ENCODE results near the gene SLC7A14. TPM values are rescaled to one million over a fixed set of nuclear protein-coding genes. Genes with fewer than 3 reads are reported as not detected.

SLC7A14 gene
- total and polyA plus RNA-seq, 2 of the 13 experiments (the other 11 are each of a cell fraction or from before 2014, with no cell fraction given): not detected

DNA sequence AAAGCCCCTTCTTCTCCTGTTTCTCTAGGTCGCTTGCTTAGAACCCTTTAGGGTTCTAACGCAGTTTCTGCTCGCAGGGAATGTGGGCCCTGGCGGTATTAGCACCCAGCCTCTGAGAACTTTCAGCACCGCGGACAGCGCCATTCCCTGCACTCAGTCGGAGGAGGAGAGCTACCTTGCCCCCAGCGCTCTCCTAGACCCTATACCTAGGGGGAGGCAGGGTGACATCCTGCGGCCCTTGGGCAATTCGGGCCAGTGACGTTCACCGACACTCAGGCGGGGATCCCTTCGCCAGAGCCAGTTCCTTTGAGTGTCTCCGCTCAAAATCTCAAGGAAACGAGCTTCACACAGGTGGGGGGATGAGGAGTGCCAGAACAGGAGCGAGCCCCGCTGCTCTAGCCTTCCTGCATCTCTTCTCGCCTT, 1.3 kb downstream of the SLC7A14 start (continued):
- TF ChIP-seq, protein P1, sequence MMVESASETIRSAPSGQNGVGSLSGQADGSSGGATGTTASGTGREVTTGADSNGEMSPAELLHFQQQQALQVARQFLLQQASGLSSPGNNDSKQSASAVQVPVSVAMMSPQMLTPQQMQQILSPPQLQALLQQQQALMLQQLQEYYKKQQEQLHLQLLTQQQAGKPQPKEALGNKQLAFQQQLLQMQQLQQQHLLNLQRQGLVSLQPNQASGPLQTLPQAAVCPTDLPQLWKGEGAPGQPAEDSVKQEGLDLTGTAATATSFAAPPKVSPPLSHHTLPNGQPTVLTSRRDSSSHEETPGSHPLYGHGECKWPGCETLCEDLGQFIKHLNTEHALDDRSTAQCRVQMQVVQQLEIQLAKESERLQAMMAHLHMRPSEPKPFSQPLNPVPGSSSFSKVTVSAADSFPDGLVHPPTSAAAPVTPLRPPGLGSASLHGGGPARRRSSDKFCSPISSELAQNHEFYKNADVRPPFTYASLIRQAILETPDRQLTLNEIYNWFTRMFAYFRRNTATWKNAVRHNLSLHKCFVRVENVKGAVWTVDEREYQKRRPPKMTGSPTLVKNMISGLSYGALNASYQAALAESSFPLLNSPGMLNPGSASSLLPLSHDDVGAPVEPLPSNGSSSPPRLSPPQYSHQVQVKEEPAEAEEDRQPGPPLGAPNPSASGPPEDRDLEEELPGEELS (CRISPR knock-in tag; IDR thresholded peaks at IDR 0.05): peak; percentile 29; the same call in 1 of the 2 replicates
- TF ChIP-seq SP140L (CRISPR knock-in tag; IDR thresholded peaks at IDR 0.05; ENCODE audit: borderline replicate concordance): peak; percentile 86; the same call in 1 of the 2 replicates
- peak; percentile 47; the same call in 1 of the 2 replicates for TF ChIP-seq KLF12 (CRISPR knock-in tag; IDR thresholded peaks at IDR 0.05; ENCODE audit: borderline replicate concordance)
- TF ChIP-seq KDM2A (CRISPR knock-in tag; IDR thresholded peaks at IDR 0.05; ENCODE audit: borderline replicate concordance, low read depth): peak; percentile 70
- TF ChIP-seq E2F1 (CRISPR knock-in tag; IDR thresholded peaks at IDR 0.05): no peak
- TF ChIP-seq, protein P2, sequence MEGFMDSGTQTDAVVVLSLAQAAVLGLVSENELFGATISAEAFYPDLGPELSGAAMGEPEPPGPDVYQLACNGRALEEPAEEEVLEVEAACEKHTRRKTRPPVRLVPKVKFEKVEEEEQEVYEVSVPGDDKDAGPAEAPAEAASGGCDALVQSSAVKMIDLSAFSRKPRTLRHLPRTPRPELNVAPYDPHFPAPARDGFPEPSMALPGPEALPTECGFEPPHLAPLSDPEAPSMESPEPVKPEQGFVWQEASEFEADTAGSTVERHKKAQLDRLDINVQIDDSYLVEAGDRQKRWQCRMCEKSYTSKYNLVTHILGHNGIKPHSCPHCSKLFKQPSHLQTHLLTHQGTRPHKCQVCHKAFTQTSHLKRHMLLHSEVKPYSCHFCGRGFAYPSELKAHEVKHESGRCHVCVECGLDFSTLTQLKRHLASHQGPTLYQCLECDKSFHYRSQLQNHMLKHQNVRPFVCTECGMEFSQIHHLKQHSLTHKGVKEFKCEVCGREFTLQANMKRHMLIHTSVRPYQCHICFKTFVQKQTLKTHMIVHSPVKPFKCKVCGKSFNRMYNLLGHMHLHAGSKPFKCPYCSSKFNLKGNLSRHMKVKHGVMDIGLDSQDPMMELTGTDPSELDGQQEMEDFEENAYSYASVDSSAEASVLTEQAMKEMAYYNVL (CRISPR knock-in tag; IDR thresholded peaks at IDR 0.05; ENCODE audit: borderline replicate concordance): no peak
- no peak for TF ChIP-seq MEIS1 (CRISPR knock-in tag; IDR thresholded peaks at IDR 0.05; ENCODE audit: borderline replicate concordance)
- TF ChIP-seq, protein P3, sequence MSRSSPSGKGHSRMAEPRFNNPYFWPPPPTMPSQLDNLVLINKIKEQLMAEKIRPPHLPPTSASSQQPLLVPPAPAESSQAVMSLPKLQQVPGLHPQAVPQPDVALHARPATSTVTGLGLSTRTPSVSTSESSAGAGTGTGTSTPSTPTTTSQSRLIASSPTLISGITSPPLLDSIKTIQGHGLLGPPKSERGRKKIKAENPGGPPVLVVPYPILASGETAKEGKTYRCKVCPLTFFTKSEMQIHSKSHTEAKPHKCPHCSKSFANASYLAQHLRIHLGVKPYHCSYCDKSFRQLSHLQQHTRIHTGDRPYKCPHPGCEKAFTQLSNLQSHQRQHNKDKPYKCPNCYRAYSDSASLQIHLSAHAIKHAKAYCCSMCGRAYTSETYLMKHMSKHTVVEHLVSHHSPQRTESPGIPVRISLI (CRISPR knock-in tag; IDR thresholded peaks at IDR 0.05; ENCODE audit: borderline replicate concordance): no peak
- TF ChIP-seq ZNF564 (CRISPR knock-in tag; IDR thresholded peaks at IDR 0.05): no peak
- peak; percentile 62; the same call in 1 of the 2 replicates for TF ChIP-seq ZNF670 (CRISPR knock-in tag; IDR thresholded peaks at IDR 0.05; ENCODE audit: borderline replicate concordance)
- no peak for TF ChIP-seq MBNL3 (CRISPR knock-in tag; conservative IDR thresholded peaks at IDR 0.05)
- no peak for TF ChIP-seq ZFP41 (CRISPR knock-in tag; IDR thresholded peaks at IDR 0.05; ENCODE audit: borderline replicate concordance)
- TF ChIP-seq ZNF546 (CRISPR knock-in tag; conservative IDR thresholded peaks at IDR 0.05): 0 out of 2 replicates have a peak, but pooled peaks have one; percentile 45
- TF ChIP-seq MXD4 (CRISPR knock-in tag; IDR thresholded peaks at IDR 0.05): no peak; the same call in 1 of the 2 replicates
- peak; percentile 74 for TF ChIP-seq MEF2D (CRISPR knock-in tag; IDR thresholded peaks at IDR 0.05)
- TF ChIP-seq PHF21A (CRISPR knock-in tag; IDR thresholded peaks at IDR 0.05): no peak
- TF ChIP-seq, protein P4, sequence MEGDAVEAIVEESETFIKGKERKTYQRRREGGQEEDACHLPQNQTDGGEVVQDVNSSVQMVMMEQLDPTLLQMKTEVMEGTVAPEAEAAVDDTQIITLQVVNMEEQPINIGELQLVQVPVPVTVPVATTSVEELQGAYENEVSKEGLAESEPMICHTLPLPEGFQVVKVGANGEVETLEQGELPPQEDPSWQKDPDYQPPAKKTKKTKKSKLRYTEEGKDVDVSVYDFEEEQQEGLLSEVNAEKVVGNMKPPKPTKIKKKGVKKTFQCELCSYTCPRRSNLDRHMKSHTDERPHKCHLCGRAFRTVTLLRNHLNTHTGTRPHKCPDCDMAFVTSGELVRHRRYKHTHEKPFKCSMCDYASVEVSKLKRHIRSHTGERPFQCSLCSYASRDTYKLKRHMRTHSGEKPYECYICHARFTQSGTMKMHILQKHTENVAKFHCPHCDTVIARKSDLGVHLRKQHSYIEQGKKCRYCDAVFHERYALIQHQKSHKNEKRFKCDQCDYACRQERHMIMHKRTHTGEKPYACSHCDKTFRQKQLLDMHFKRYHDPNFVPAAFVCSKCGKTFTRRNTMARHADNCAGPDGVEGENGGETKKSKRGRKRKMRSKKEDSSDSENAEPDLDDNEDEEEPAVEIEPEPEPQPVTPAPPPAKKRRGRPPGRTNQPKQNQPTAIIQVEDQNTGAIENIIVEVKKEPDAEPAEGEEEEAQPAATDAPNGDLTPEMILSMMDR (CRISPR knock-in tag; IDR thresholded peaks at IDR 0.05): no peak
- TF ChIP-seq MLX (CRISPR knock-in tag; IDR thresholded peaks at IDR 0.05): 0 out of 2 replicates have a peak, but pooled peaks have one; percentile 21
- TF ChIP-seq KLF15 (CRISPR knock-in tag; IDR thresholded peaks at IDR 0.05; ENCODE audit: borderline replicate concordance): 0 out of 2 replicates have a peak, but pooled peaks have one; percentile 74
